AG10803 (cell line): ENCODE data around the gene SLX4IP.
A peak's percentile ranks its signal among the peaks of the same experiment; 100 is the strongest.

Experiments used
- DNase-seq: peaks from one replicate; pipeline ENCODE4 v3.0.0; 2010; ENCODE audit warnings: low read depth
- H3K4me3 ChIP-seq: 2 replicates; pipeline ENCODE4 v1.5.1; 2011; ENCODE audit warnings: mild to moderate bottlenecking, low read length, control low read depth
- TF ChIP-seq, protein P1 (sequence below): conservative IDR thresholded peaks from 2 replicates; pipeline ENCODE4 v1.5.1; 2011; ENCODE audit warnings: mild to moderate bottlenecking, low read length, control low read depth, inconsistent platforms

Gene SLX4IP

DNA sequence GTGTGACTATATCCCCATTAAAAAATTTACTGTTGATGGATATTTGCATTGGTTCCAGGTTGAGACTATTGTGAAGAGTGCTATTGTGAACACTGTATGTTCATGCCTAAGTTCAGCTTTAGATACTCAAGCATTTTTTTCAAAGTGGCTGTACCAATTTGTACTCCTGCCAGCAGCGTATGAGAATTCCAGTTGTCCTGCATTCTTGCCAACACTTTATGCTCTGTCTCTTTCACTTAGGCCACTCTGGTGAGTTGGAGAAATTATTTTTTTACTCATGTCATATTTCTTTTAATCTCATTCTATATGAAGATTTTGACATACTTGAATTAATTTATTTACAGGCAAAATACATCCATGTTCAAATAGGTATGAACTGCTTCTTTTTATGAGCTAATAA is 162.5 kb downstream of the SLX4IP start:
- DNase-seq: no peak

DNA sequence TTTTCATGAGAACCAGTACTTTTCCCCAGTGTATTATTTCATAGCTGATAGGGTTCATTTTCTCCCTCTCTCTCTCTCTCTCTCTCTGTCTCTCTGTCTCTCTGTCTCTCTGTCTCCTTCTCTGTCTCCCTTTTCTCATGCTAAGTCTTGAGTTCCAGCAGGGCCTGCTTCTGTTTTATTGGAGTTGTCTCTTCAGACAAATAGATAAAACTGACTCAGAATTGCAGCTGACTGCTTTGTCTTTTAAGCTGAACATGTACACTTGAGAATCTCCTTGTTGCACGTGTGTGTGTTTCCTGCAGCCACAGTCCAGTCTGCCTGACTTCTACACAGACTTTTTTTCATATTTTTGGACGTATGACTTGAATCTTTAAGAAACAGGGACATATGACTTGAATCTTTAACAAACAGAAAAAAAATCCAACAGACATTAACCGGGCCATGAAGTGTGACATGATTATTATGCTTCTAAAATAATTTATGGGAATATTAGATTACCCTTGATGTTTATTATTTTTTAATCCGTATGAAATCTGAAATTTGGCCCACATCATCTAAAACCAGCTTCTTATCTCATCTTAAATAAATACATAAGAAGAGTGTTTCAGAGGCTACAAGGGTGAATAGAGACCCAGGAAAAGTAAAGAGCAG is 167.2 kb downstream of the SLX4IP start:
- H3K4me3 ChIP-seq: no peak overlapping the region
- TF ChIP-seq, protein P1, sequence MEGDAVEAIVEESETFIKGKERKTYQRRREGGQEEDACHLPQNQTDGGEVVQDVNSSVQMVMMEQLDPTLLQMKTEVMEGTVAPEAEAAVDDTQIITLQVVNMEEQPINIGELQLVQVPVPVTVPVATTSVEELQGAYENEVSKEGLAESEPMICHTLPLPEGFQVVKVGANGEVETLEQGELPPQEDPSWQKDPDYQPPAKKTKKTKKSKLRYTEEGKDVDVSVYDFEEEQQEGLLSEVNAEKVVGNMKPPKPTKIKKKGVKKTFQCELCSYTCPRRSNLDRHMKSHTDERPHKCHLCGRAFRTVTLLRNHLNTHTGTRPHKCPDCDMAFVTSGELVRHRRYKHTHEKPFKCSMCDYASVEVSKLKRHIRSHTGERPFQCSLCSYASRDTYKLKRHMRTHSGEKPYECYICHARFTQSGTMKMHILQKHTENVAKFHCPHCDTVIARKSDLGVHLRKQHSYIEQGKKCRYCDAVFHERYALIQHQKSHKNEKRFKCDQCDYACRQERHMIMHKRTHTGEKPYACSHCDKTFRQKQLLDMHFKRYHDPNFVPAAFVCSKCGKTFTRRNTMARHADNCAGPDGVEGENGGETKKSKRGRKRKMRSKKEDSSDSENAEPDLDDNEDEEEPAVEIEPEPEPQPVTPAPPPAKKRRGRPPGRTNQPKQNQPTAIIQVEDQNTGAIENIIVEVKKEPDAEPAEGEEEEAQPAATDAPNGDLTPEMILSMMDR: no peak
- no peak for DNase-seq

More for the DNA sequence above, 162.5 kb downstream of the SLX4IP start:
- TF ChIP-seq, protein P1: no peak
- no peak overlapping the region for H3K4me3 ChIP-seq

DNA sequence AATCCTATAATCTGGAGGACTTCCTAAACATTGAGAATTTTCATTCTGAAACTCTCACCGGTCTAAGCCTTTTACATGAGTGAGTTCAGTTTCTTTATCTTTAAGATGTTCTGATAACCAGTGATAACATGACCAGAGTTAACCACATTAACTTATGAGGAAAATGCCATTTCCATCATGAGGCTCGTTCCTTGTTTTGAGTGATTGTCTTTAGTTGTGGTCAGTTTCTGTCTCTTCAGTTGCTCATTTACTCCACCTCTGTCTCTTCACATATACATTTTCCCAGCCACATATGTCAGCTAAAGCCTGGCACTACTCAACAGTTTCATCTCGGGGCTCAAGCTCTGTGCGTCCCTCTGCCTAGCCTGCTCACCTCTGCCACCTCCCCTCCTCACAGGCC is 168.3 kb downstream of the SLX4IP start:
- H3K4me3 ChIP-seq: no peak overlapping the region
- TF ChIP-seq, protein P1: no peak
- DNase-seq: no peak

DNA sequence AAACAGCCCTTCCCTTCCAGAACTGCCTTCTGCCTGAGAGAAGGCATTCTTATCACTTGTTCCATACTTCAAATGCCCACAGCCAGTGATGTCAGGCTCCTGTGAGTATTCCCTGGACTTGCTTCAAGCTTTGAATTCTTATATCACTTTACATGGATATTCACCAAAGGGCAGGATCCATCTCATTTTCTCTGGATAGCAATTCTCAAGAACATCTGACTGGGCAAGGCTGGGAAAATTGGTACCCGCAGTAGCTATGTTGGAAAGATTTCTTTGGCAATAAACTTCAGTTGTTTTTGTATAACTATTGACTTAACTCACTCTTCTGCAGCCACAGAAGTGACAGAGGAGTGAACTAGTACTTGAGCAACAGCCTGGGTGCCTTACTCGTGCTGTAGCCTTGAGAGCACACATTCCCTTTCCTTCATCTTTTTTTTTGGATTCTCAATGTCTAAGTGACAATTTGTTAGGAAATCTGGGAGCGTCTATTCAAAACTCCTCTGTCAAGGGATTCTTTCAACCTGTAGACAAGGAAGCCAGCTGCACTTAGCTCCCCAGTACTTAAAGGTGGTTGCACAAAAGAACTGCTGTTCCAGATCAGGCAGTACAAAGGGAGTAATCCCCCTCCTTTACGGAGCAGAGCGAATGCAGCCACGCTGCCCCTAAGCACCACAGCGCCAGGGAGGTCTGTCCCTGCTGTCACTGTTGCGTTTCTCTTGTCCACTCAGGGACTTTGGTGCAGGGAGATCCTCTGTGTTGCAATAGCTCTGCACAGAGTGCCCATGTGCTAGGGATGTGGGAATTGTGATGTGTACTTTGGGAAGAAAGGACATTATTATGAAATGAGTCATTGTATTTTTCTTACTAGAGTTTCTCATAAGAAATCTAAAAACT is 169.1 kb downstream of the SLX4IP start:
- TF ChIP-seq, protein P1: no peak
- peak overlapping the region; percentile 38 for H3K4me3 ChIP-seq
- DNase-seq: peak; percentile 94

DNA sequence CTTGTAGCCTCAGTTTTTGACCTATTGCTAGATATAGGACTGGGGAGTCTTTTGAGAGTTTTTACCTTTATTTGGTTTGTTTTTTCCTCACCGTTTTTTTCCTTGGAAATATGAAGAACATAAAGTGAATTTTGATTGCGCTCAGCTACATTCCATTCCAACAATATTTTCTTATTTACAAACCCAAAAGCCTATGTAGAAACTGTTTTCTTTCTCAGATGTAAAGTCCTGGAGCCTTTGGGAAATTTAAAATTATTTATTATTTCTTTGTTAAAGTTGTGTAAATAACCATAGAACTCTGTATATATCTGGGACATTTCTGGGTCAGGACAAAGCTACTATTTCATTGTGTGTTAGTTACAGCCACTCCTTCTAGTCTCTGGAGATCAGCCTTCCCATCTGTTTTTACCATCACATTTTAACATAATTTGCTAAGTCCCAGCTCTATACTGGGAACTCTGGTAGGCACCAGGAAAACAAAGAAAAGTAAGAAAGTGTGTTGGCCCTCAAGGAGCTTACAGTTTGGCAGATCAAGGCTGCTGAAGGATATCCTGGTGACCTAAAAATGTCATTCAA is 169.8 kb downstream of the SLX4IP start:
- peak; percentile 38 for DNase-seq
- TF ChIP-seq, protein P1: no peak
- H3K4me3 ChIP-seq: no peak overlapping the region

DNA sequence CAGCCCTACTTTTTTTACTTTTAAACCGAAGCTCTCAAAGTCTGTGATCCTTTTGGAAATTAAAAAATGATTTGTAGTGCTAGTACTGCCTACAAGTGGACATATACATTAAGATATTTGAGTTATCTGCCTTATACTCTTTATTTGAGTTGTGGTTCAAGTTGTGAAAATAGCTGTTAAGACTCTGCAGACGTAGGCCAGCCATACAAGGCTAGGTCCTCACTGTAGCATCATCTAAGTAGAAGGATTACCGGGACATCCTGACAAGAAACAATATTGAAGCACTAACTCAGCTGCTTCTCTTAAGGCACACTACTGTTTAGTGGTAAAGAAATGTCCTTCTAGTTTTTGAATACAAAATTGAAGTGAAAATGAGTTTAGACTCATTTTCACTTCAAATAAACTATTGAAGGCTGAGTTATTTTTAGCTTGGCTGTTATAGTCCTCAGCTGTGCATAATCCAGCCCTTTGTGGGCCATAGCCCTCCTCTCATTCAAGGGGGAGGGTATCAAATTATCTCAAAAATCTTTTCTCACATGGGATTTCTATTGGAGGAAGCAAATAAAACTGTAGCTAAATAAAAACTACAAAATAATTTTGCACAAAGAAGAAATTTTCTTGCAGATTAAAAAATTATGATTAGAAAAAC is 170.6 kb downstream of the SLX4IP start:
- no peak overlapping the region for H3K4me3 ChIP-seq
- TF ChIP-seq, protein P1: no peak
- DNase-seq: no peak
